Astrocyte (in vitro differentiated cells and primary cell): ENCODE data around the gene GRAMD4. TPM values are rescaled to one million over a fixed set of nuclear protein-coding genes. Genes with fewer than 3 reads are reported as not detected.

ENCODE experiments used
- DNase-seq: peaks from one replicate; pipeline ENCODE4 v3.0.0-alpha.2; 2010; ENCODE audit warnings: low read depth
- FAIRE-seq: peaks from 2 replicates; lab custom pipeline; 2011; peaks lifted over from hg19 to GRCh38; lab: Jason Lieb, UNC
- H2AFZ ChIP-seq: 2 replicates; pipeline ENCODE4 v1.6.0; 2012; ENCODE audit warnings: low read depth, low read length, inconsistent platforms
- H3K27ac ChIP-seq: 2 replicates; pipeline ENCODE4 v1.5.1; 2011; ENCODE audit warnings: low read depth, low read length, inconsistent platforms
- H3K27me3 ChIP-seq: 2 replicates; pipeline ENCODE4 v1.6.0; 2011; ENCODE audit warnings: low read length, inconsistent platforms; ENCODE audit not compliant: insufficient read depth
- H3K36me3 ChIP-seq: 2 replicates; pipeline ENCODE4 v1.5.1; 2011; ENCODE audit warnings: low read length, inconsistent platforms; ENCODE audit not compliant: insufficient read depth
- H3K4me1 ChIP-seq: 2 replicates; pipeline ENCODE4 v1.5.1; 2011; ENCODE audit warnings: low read length, inconsistent platforms; ENCODE audit not compliant: insufficient read depth
- H3K4me2 ChIP-seq: 2 replicates; pipeline ENCODE4 v1.6.0; 2012; ENCODE audit warnings: low read length, inconsistent platforms
- H3K4me3 ChIP-seq: 2 replicates; pipeline ENCODE4 v1.5.1; 2011; ENCODE audit warnings: low read depth, mild to moderate bottlenecking, low read length, inconsistent platforms; ENCODE audit not compliant: insufficient read depth
- H3K79me2 ChIP-seq: 2 replicates; pipeline ENCODE4 v1.6.0; 2012; ENCODE audit warnings: mild to moderate bottlenecking, low read length, inconsistent platforms; ENCODE audit not compliant: insufficient read depth
- H3K9ac ChIP-seq: 2 replicates; pipeline ENCODE4 v1.6.0; 2012; ENCODE audit warnings: mild to moderate bottlenecking, low read length, inconsistent platforms
- H3K9me3 ChIP-seq: 2 replicates; pipeline ENCODE4 v1.5.1; 2012; ENCODE audit warnings: low read depth, mild to moderate bottlenecking, low read length, inconsistent platforms; ENCODE audit not compliant: insufficient read depth
- H4K20me1 ChIP-seq: 2 replicates; pipeline ENCODE4 v1.6.0; 2012; ENCODE audit warnings: low read length, inconsistent platforms; ENCODE audit not compliant: insufficient read depth
- H3K27ac Mint-ChIP-seq: one replicate; pipeline ENCODE4 v1.8.0; 2021; ENCODE audit warnings: mild to moderate bottlenecking, mixed read lengths; ENCODE audit not compliant: unreplicated experiment
- H3K27me3 Mint-ChIP-seq: one replicate; pipeline ENCODE4 v1.8.0; 2021; ENCODE audit warnings: low read depth, mixed read lengths; ENCODE audit not compliant: unreplicated experiment
- H3K36me3 Mint-ChIP-seq: one replicate; pipeline ENCODE4 v1.8.0; 2021; ENCODE audit warnings: low read depth, mixed read lengths; ENCODE audit not compliant: unreplicated experiment
- H3K4me1 Mint-ChIP-seq: one replicate; pipeline ENCODE4 v1.8.0; 2021; ENCODE audit warnings: low read depth, mixed read lengths; ENCODE audit not compliant: unreplicated experiment
- H3K4me3 Mint-ChIP-seq: one replicate; pipeline ENCODE4 v1.8.0; 2021; ENCODE audit warnings: mild to moderate bottlenecking, moderate library complexity, mixed read lengths; ENCODE audit not compliant: unreplicated experiment
- H3K9me3 Mint-ChIP-seq: one replicate; pipeline ENCODE4 v1.8.0; 2021; ENCODE audit warnings: mild to moderate bottlenecking, mixed read lengths; ENCODE audit not compliant: unreplicated experiment
- CTCF ChIP-seq: IDR thresholded peaks from 2 replicates; pipeline ENCODE4 v1.5.1; 2011; ENCODE audit warnings: low read depth, mild to moderate bottlenecking, inconsistent platforms, low read length, moderate library complexity; ENCODE audit not compliant: insufficient read depth
- EZH2 ChIP-seq: IDR thresholded peaks from 2 replicates; pipeline ENCODE4 v1.6.1; 2012; ENCODE audit warnings: mild to moderate bottlenecking, low read length, inconsistent platforms; ENCODE audit not compliant: insufficient read depth
- total RNA-seq: library from RNA; stranded (reverse); gene quantifications from 2 replicates; pipeline ENCODE4 v1.2.1, GENCODE V29; 2021

GRAMD4 gene
- total RNA-seq, 1 donor from 2014 or later, result 17.8 TPM

- Histone ChIP-seq H3K27me3 (no peaks in the 10 kb centered on the region), H2AFZ (no peak overlapping the region), H3K4me2 (no peak overlapping the region), H3K79me2 (no peaks in the 10 kb centered on the region), H3K27ac (no peak overlapping the region), H4K20me1 (peaks cover 26% of the 10 kb centered on the region), H3K9ac (no peak overlapping the region), H3K4me1 (no peaks in the 10 kb centered on the region), H3K36me3 (no peaks in the 10 kb centered on the region), H3K9me3 (no peaks in the 10 kb centered on the region), H3K4me3 (no peak overlapping the region)
- no peak overlapping the region for H3K4me3 Mint-ChIP-seq
- H3K27ac Mint-ChIP-seq, result no peak overlapping the region
- peaks cover 2% of the 10 kb centered on the region for H3K36me3 Mint-ChIP-seq
- H3K4me1 Mint-ChIP-seq, result peaks cover 4% of the 10 kb centered on the region
- TF ChIP-seq EZH2, result no peak
- no peak for TF ChIP-seq CTCF
- no peaks in the 10 kb centered on the region for H3K27me3 Mint-ChIP-seq
- FAIRE-seq (no peak), DNase-seq (no peak)
- peaks cover 4% of the 10 kb centered on the region for H3K9me3 Mint-ChIP-seq
These were observed 16.2 kb downstream of the GRAMD4 start for GRCh38 chr22:46636221-46637002.

- Histone ChIP-seq H3K4me3 (no peak overlapping the region), H3K27me3 (no peaks in the 10 kb centered on the region), H3K9ac (no peak overlapping the region), H2AFZ (no peak overlapping the region), H4K20me1 (peaks cover 41% of the 10 kb centered on the region), H3K4me2 (no peak overlapping the region), H3K27ac (no peak overlapping the region), H3K4me1 (no peaks in the 10 kb centered on the region), H3K79me2 (no peaks in the 10 kb centered on the region), H3K9me3 (no peaks in the 10 kb centered on the region), H3K36me3 (no peaks in the 10 kb centered on the region)
- H3K4me3 Mint-ChIP-seq, result no peak overlapping the region
- TF ChIP-seq EZH2, result no peak
- no peak for TF ChIP-seq CTCF
- H3K4me1 Mint-ChIP-seq, result peaks cover 4% of the 10 kb centered on the region
- H3K27ac Mint-ChIP-seq, result no peak overlapping the region
- H3K9me3 Mint-ChIP-seq, result peaks cover 2% of the 10 kb centered on the region
- H3K27me3 Mint-ChIP-seq, result no peaks in the 10 kb centered on the region
- no peak for FAIRE-seq
- DNase-seq, result no peak
- H3K36me3 Mint-ChIP-seq, result peaks cover 4% of the 10 kb centered on the region
These were observed 17.8 kb downstream of the GRAMD4 start for GRCh38 chr22:46637711-46638600.
